Prostate gland (tissue), 2 donors: ENCODE results near the gene TJP1.

Experiments used
- CTCF ChIP-seq, 4 experiments: fragments of 200-600 bp in 2 of 4; fragments of 450-650 bp in 2 of 4; sonication (generic) in 2 of 4; IDR thresholded peaks; 1 replicate in 3 of 4; 2 replicates in 1 of 4; pipeline ENCODE4 v1.5.1; 2016 to 2019; ENCODE audit warnings: antibody characterized with exemption in 4 of 4, mild to moderate bottlenecking in 2 of 4, moderate library complexity in 2 of 4
- POLR2A ChIP-seq: fragments of 450-650 bp; IDR thresholded peaks from one replicate; pipeline ENCODE4 v1.6.1; 2016; ENCODE audit warnings: antibody characterized with exemption, mild to moderate bottlenecking
- POLR2AphosphoS5 ChIP-seq: sonication (generic); formaldehyde crosslinking; IDR thresholded peaks from one replicate; pipeline ENCODE4 v1.6.1; 2017; ENCODE audit warnings: antibody characterized with exemption

GRCh38 chr15:29785642-29786041 lies 36.6 kb downstream of the TJP1 start:
- TF ChIP-seq POLR2A (no peak), POLR2AphosphoS5 (no peak), CTCF (IDR thresholded peaks at IDR 0.05) (no peak)
